ENCODE data around the gene CENPO.

Gene CENPO

DNA sequence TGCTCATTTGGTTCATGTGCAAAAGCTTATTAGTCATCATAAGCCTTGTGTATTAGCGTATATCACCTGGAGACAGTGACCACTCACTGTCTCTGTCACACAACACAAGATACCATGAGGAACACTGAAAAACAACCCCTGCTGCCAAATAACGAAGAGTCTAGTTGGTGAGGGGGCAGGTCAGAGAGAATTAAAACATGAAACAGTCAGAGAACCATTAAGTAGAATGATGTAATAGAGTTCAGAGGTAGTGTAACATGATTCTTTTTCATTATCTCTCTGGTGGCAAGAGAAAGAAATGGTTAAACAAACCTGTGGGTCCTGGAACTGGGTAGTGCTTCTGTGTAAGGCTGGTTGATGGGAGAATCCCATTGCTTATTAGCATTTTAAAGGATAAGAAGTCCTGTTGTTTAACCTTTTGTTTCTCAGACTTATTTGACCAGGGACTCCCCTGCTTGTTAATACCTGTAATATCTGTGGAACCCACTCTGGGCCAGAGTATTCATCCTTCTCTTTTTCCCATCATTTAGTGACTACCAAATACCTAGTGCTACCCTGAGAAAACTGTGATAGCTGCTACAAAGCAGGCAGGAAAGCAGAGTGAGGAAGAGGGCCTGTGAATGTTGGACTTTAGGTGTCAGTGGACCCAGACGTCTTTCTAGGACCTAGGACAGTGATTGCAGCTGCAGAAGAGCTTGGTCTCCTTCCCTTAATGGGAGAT lies 38.1 kb upstream of the CENPO start:
- no peaks in the 10 kb centered on the region for H3K9me2 ChIP-seq (replicated peaks; ENCODE audit: insufficient read depth, low read length)
- no peak overlapping the region for H2AFZ ChIP-seq (ENCODE audit: low read length)
- no peak overlapping the region for H3K4me2 ChIP-seq (ENCODE audit: low read depth, low read length)
- H3F3A ChIP-seq (ENCODE audit: insufficient read depth, low read length) = no peaks in the 10 kb centered on the region
- no peaks in the 10 kb centered on the region for H3K4me1 ChIP-seq (ENCODE audit: low read length)
- no peaks in the 10 kb centered on the region for H4K20me1 ChIP-seq (ENCODE audit: insufficient read depth, low read length)
- H3K79me2 ChIP-seq (ENCODE audit: low read length) = no peaks in the 10 kb centered on the region
- H3K36me3 ChIP-seq (replicated peaks; ENCODE audit: insufficient read depth, low read length) = no peaks in the 10 kb centered on the region
- no peaks in the 10 kb centered on the region for H3K27me3 ChIP-seq (replicated peaks; ENCODE audit: insufficient read depth, low read length)
- no peak overlapping the region for H3K4me3 ChIP-seq (ENCODE audit: low read length)
- H3K9me3 ChIP-seq (replicated peaks; ENCODE audit: insufficient read depth, low read length) = no peaks in the 10 kb centered on the region
- DNase-seq = no peak
- no peak overlapping the region for H3K9ac ChIP-seq (ENCODE audit: low read length)
- TF ChIP-seq, protein P1, sequence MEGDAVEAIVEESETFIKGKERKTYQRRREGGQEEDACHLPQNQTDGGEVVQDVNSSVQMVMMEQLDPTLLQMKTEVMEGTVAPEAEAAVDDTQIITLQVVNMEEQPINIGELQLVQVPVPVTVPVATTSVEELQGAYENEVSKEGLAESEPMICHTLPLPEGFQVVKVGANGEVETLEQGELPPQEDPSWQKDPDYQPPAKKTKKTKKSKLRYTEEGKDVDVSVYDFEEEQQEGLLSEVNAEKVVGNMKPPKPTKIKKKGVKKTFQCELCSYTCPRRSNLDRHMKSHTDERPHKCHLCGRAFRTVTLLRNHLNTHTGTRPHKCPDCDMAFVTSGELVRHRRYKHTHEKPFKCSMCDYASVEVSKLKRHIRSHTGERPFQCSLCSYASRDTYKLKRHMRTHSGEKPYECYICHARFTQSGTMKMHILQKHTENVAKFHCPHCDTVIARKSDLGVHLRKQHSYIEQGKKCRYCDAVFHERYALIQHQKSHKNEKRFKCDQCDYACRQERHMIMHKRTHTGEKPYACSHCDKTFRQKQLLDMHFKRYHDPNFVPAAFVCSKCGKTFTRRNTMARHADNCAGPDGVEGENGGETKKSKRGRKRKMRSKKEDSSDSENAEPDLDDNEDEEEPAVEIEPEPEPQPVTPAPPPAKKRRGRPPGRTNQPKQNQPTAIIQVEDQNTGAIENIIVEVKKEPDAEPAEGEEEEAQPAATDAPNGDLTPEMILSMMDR (IDR thresholded peaks at IDR 0.05; ENCODE audit: low read length) = no peak
- no peak for TF ChIP-seq EZH2phosphoT487 (IDR thresholded peaks at IDR 0.05; ENCODE audit: low read length)
- TF ChIP-seq EZH2 (optimal IDR thresholded peaks at IDR 0.05; ENCODE audit: low read depth, low read length) = no peak
- no peak overlapping the region for H3K27ac ChIP-seq (ENCODE audit: low read length)

DNA sequence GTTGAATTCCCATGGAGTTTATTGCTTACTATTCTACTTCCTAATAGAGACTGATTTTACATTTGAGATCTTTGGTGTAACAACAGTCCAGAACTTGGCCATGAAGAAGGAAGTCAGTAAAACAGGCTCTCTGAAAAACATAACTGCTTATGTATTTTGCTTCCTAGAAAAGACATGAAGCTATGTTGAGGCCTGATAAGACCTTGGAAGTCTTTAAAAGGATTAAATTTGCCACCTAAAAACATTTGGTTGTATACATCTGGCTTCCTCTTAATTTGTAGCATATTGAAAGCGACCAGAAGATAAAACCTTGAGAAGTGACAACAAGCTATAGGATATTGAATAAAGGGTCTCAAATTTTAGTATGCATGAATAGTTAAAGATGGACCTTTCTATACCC lies 36.4 kb upstream of the CENPO start:
- H3K27ac ChIP-seq (ENCODE audit: low read length) = no peak overlapping the region
- no peak overlapping the region for H3K9ac ChIP-seq (ENCODE audit: low read length)
- H3K9me2 ChIP-seq (replicated peaks; ENCODE audit: insufficient read depth, low read length) = no peaks in the 10 kb centered on the region
- TF ChIP-seq EZH2 (optimal IDR thresholded peaks at IDR 0.05; ENCODE audit: low read depth, low read length) (no peak), EZH2phosphoT487 (IDR thresholded peaks at IDR 0.05; ENCODE audit: low read length) (no peak)
- TF ChIP-seq, protein P1 (IDR thresholded peaks at IDR 0.05; ENCODE audit: low read length) = no peak
- no peaks in the 10 kb centered on the region for H4K20me1 ChIP-seq (ENCODE audit: insufficient read depth, low read length)
- H3K4me1 ChIP-seq (ENCODE audit: low read length) = no peaks in the 10 kb centered on the region
- no peaks in the 10 kb centered on the region for H3K79me2 ChIP-seq (ENCODE audit: low read length)
- H3K36me3 ChIP-seq (replicated peaks; ENCODE audit: insufficient read depth, low read length) = no peaks in the 10 kb centered on the region
- H3K9me3 ChIP-seq (replicated peaks; ENCODE audit: insufficient read depth, low read length) = no peaks in the 10 kb centered on the region
- DNase-seq = no peak
- H3K27me3 ChIP-seq (replicated peaks; ENCODE audit: insufficient read depth, low read length) = no peaks in the 10 kb centered on the region
- H3K4me3 ChIP-seq (ENCODE audit: low read length) = no peak overlapping the region
- H2AFZ ChIP-seq (ENCODE audit: low read length) = no peak overlapping the region
- H3K4me2 ChIP-seq (ENCODE audit: low read depth, low read length) = no peak overlapping the region
- no peaks in the 10 kb centered on the region for H3F3A ChIP-seq (ENCODE audit: insufficient read depth, low read length)

DNA sequence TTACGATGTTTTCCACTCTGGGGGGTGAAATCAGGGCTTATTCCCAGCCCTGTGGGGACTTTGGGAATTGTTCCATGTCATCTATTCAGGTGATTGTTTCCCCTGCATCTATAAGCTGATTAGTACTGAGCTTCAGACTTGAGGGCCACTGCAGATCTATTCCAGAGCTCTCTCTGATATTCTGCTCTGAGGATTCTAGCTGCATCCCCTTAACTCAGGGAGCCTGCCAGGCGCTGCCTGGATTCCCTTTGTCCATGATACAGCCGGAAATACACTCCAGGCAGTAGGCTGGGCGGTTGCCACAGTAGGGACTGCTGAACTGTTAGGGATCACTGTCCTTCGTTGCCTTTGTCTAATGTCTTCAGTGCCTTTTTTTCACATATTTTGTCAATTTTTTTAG lies 31.4 kb upstream of the CENPO start:
- Histone ChIP-seq H3K9ac (ENCODE audit: low read length) (no peak overlapping the region), H2AFZ (ENCODE audit: low read length) (no peak overlapping the region), H3K27ac (ENCODE audit: low read length) (no peak overlapping the region), H3F3A (ENCODE audit: insufficient read depth, low read length) (no peaks in the 10 kb centered on the region), H3K27me3 (replicated peaks; ENCODE audit: insufficient read depth, low read length) (no peaks in the 10 kb centered on the region), H3K36me3 (replicated peaks; ENCODE audit: insufficient read depth, low read length) (no peaks in the 10 kb centered on the region), H3K79me2 (ENCODE audit: low read length) (no peaks in the 10 kb centered on the region), H4K20me1 (ENCODE audit: insufficient read depth, low read length) (no peaks in the 10 kb centered on the region), H3K9me2 (replicated peaks; ENCODE audit: insufficient read depth, low read length) (no peaks in the 10 kb centered on the region), H3K4me2 (ENCODE audit: low read depth, low read length) (no peak overlapping the region), H3K9me3 (replicated peaks; ENCODE audit: insufficient read depth, low read length) (no peaks in the 10 kb centered on the region), H3K4me3 (ENCODE audit: low read length) (no peak overlapping the region), H3K4me1 (ENCODE audit: low read length) (peaks cover 5% of the 10 kb centered on the region)
- TF ChIP-seq, protein P1 (IDR thresholded peaks at IDR 0.05; ENCODE audit: low read length) = no peak
- TF ChIP-seq EZH2phosphoT487 (IDR thresholded peaks at IDR 0.05; ENCODE audit: low read length) (no peak), EZH2 (optimal IDR thresholded peaks at IDR 0.05; ENCODE audit: low read depth, low read length) (no peak)
- DNase-seq = no peak
